CD4-positive, alpha-beta T cell treated with Interleukin-15 for 1 hour (primary cell): ENCODE results near the gene UTRN.

ENCODE experiments used
- DNase-seq: peaks from one replicate; pipeline ENCODE4 v3.0.0-alpha.2; 2020

UTRN gene

GRCh38 chr6:144284783-144285547 lies at the start of gene UTRN:
UTRN (plus strand) TSS chr6:144285335; CDS start chr6:144291829, 6,494 bp downstream.
- DNase-seq, result peak; percentile 35

DNA sequence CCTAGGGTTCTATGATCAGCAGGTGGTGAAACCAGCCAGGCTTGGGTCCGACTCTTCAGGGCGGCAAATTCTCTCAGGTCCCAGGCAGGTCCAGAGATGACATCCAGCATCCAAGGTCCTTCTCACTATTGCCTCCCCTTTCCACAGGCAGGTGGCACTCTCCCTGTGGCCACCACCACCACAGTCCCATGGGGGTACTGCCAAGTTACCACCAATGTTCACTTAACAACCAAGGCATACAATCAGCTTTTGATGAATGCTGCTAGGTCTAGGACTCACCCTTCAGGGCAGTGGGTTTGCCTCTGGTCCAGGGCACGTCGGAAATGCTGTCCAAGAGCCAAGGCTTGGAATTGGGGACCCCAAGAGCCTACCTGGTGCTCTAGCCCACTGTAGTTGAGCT lies 40.4 kb upstream of the UTRN start:
- no peak for DNase-seq

GRCh38 chr6:144246988-144247387 lies 38.1 kb upstream of the UTRN start:
- DNase-seq, result no peak

DNA sequence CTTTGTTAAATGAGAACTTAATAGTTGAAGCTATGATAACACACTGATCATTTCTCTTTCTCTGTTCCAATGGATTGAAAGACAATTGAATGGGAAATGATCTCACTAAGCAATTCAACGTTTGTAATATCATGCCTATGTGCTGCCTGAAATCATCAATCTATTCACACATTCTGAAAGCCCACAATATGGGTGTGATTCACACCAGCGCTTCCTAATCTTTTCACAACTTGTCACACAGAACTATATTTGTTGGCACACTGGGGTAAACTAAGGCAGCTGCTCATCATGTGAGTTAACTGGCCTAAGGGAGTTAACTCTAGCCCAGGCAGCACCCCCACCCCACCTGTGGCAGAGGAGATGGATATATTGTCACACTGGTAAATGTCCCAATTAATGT lies 37.1 kb upstream of the UTRN start:
- DNase-seq, result no peak

DNA sequence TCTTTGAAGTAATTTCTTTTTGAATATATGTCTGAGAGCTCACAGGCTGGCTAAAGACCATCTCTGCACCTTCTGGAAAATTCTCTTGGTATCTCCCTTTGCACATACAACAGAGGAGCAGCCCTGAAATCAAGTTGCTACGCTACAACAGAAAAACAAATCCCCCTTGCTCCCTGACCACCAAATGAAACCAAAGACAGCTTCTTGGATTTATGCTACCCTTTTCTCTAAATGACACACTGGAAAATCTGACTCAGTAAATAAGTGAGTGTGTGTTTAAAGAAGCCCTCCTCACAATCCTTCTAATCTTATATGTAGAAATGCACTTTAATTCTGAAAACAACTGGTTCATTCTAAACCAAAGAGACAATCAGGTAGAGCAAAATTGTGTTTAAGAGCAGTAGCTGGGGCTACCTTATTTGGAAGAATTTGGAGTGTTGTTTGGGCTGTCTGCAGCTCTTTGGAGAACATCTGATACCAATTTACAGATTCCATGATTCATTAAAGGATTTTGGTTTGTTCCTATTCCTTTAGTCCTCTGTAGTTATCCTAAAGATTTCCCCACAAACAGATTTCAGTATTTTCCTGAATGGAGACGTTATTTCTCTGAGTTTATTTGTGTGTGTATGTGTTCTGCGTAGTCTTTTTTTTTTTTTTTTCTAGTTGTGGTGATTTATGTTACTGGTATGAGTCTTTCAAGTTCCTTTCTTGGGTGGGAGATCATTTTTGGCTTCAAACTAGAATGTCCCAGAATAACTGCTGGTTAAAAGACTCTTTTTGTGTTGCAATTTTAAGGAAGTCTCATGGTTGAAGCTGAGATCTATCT lies 36.4 kb upstream of the UTRN start:
- DNase-seq, result no peak

DNA sequence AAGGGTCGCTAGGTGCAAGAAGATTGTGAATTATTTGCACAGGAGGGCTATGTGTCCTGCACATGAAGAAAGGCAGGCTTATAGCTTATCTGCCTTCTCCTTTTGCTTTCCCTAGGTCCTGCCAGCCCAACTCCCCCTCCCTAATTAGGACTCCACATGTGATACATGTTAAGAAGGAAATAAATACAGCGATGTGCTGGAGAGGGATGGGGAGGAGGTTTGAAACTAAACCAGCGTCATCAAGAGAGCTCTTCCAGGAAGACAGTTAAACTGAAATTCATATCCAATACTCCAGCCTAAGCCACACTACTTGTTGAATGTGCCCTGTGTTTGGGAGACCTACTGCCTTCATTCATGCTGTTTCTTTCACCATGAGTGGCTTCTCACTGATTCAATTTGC lies 34.9 kb upstream of the UTRN start:
- DNase-seq, result no peak

- DNase-seq, result no peak
Observed at GRCh38 chr6:144252259-144252658, 32.9 kb upstream of the UTRN start.

DNA sequence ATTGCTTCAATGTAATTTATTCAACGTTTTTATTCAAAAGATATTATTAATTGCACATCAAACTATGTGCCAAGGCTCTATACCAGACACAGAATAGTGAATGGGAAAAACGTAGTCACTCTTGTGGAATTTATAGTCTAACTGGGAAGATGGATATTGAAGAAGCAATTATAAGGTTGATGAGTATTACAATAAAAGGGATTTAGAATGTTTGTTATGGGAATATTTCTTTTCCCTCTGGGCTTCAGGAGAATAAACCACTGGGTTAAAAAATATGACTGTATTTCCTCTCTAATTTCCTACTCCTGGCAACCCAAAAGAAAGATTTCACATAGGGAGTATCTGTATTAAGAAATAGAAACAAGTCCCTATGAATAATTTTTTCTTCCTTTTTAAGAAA lies 25.1 kb upstream of the UTRN start:
- DNase-seq, result no peak

DNA sequence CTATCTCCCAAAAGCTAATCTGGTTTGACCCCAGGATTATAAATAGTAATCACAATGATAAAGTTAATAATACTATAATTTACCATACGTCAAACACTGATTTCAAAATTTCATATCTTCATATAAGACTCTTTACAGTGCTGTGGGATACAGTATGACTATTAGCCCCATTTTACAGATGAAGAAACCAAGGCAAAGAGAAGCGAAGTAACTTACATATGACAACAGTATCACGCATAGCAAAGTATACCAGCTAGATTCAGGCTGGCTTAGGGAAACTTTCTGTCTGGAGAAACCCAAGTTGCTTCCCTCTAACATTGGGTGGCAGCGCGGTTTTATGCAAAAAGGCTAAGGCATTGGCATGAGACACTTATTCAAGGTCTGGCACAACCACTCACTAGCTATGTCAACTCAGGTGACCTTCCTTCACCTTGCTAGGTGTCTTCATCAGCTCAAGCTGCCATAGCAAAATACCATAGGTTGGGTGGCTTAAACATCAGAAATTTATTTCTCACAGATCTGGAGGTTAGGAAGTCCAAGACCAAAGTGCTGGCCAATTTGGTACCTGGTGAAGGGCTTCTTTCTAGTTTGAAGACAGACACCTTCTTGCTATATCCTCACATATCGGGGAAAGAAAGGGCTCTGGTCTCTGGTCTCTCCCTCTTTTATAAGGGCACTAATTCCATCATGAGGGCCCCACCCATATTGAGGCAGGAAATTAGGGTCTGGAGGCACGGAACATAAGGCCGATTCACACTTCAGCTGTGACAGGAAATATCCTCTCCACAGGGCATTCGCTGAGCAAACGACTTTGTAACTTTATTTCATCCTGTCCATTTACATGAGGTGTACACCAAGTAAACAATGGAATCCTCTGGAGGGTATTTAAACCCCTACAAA lies 22.4 kb upstream of the UTRN start:
- peak; percentile 23 for DNase-seq

- no peak for DNase-seq
Observed at GRCh38 chr6:144263786-144264185, 21.3 kb upstream of the UTRN start.

DNA sequence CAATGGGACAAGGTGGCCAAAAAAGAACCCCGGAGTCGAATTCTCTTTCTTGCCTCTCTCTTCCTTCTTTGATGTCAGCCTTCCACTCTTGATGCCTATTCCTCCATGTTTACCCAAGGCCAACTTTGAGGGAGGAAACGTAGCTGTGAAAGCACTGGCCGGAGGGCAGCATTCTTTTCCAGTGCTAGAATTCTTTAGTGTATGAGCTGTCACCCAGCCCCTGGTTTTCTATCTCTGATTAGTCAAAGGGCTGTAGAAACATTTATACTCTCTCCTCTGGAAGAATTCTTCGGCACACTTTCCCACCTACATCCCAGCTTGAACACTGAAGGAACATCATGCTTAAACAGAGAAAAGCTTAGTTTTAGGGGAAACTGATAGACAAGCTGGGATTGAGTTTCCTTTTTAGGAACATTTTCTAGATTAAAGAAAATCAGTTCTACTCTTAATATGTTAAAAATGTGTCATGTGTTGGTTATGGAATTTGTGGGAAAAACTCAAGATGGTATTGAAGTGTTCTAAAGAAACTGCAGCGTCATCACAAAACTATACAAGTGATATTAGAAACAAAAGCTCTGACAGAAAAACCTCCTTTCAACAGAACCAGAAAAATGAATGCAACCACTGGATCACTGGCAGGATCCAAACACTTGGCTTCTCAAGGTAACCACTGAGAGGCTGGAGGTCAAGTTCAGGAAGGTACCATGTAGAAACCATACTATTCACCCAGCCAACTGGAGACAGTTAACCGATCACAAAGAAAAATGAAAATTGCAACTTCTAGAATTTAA lies 20.7 kb upstream of the UTRN start:
- DNase-seq, result no peak

- DNase-seq, result no peak
Observed at GRCh38 chr6:144265061-144265357, 20.1 kb upstream of the UTRN start.

DNA sequence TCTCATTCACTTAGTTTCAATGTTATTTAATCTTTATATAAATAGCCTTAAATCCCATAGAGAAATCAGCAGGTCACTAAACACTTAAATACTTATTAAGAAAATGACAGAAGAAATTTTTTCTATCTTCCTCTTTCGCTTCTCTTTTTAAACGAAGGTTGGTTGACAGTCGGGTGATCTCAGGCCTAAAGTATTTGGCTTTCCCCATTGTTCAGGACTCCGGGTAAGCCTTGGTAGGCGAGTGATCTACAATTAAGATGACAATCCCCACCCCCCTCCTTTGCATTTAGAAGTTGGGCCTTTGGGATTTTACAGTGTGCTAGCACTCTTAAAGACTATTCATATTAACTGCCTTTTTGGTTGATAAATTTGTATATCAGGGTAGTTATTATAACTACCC lies 19.7 kb upstream of the UTRN start:
- no peak for DNase-seq

DNA sequence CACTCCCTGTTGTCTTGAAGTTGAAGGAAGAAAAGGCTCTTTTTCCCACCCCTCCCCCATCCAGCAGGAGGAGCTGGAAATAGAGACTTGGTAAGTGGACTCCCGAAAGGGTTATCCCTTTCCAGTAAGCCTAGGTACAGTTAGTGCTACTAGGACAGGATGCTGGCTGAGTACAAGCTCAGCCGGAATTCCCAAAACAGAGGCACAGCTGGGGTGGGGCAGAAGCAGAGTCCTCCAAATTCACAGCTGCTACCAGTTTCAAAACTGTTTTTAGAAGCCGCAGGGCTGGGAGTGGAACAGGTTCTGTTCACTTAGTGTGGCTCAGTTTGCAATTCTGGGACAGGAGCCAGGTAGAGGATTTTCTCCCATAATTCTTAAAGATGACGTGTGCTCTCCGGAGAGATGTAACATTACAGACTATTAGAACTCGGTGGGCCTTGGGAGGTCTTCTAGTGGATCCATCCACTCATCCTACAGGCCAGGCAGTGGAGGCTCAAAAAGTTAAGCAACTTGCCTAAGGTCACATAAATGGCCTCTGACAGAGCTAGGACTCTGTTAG lies 19.0 kb upstream of the UTRN start:
- no peak for DNase-seq

GRCh38 chr6:144268794-144269349 lies 16.3 kb upstream of the UTRN start:
- no peak for DNase-seq

DNA sequence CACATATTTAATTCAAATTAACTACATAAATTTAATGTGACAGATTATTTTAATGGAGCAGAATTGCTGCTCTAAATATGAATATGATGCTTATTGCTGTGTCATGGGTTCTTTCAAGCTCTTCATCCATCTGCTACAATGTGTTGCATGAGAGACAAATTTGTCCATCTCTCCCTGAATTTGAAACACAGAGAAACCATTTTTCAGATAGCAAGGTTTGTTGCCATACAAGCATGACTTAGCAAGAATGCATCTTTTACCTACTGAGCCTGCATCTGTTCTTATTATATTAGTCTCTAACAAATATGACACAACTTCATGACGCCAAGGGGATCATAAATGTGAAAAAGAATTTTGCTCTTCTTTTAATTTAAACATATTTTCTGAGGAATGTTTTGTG lies 8.0 kb upstream of the UTRN start:
- no peak for DNase-seq

GRCh38 chr6:144277605-144278227 lies 7.4 kb upstream of the UTRN start:
- no peak for DNase-seq

GRCh38 chr6:144278659-144279314 lies 6.3 kb upstream of the UTRN start:
- DNase-seq, result no peak

DNA sequence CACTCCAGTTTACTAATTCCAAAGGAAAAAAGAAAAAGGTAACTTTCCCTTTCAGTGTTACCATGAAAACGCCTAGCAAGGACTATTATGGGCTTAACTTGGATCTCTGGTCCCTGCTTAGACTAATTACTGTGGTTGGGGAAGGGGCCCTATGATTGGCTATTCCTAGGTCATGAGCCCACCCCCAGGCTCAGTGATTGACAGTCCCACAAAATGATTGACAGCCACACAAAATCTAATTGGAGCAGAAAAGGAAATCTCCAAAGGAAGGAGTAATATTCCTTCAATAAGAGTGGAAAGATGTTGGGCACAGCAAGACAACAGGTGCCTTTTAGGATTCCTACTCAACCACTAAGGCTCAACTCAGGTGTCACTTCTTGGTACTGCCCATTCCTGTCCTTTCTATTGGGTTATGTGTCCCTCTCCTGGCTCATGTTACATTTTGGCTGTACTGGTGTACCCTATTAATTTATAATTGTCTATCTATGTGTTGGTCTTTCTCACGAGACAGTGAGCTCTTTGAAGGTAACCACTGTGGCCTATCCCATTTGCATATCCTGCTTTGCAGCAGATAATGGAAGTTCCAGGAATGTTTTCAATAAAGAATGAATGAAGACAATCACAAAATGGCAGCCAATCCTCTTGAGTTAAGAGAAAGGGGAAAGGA lies 5.5 kb upstream of the UTRN start:
- no peak for DNase-seq
